ENCODE results near the gene UBE2D2. TPM values are rescaled to one million over a fixed set of nuclear protein-coding genes. Genes with fewer than 3 reads are reported as not detected.

UBE2D2 gene
- total RNA-seq, 4 donors from 2014 or later: 55.9 to 63.7 (median 58.5) TPM

DNA sequence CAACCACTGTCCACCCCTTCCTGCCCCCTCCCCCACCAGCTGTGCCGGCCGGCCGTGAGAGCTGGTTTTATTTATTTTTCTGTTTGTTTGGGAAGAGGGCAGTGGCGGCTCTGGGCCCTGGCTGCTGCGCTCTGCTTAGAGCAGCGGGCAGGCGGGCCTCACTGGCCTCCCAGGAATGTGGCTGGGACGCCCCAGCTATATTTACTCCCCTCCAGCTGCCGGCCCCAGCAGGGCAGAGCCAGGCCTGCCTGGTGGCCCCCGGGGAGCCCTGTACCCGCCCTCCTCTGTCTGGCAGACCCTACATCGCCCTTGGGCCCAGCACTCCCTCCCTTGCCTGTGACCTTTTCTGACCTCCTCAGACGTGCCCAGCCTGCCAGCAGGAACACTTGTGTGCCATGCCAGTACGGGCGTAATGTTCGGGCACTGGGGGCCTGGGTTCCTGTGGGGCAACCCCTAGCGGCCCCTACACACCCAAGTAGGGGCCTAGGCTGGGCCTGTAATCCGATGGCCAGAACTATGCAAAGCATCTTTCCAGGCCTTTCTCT lies 94.7 kb downstream of the UBE2D2 start:
- TF ChIP-seq, protein P1, sequence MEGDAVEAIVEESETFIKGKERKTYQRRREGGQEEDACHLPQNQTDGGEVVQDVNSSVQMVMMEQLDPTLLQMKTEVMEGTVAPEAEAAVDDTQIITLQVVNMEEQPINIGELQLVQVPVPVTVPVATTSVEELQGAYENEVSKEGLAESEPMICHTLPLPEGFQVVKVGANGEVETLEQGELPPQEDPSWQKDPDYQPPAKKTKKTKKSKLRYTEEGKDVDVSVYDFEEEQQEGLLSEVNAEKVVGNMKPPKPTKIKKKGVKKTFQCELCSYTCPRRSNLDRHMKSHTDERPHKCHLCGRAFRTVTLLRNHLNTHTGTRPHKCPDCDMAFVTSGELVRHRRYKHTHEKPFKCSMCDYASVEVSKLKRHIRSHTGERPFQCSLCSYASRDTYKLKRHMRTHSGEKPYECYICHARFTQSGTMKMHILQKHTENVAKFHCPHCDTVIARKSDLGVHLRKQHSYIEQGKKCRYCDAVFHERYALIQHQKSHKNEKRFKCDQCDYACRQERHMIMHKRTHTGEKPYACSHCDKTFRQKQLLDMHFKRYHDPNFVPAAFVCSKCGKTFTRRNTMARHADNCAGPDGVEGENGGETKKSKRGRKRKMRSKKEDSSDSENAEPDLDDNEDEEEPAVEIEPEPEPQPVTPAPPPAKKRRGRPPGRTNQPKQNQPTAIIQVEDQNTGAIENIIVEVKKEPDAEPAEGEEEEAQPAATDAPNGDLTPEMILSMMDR (IDR thresholded peaks at IDR 0.05; ENCODE audit: low read depth): no peak

DNA sequence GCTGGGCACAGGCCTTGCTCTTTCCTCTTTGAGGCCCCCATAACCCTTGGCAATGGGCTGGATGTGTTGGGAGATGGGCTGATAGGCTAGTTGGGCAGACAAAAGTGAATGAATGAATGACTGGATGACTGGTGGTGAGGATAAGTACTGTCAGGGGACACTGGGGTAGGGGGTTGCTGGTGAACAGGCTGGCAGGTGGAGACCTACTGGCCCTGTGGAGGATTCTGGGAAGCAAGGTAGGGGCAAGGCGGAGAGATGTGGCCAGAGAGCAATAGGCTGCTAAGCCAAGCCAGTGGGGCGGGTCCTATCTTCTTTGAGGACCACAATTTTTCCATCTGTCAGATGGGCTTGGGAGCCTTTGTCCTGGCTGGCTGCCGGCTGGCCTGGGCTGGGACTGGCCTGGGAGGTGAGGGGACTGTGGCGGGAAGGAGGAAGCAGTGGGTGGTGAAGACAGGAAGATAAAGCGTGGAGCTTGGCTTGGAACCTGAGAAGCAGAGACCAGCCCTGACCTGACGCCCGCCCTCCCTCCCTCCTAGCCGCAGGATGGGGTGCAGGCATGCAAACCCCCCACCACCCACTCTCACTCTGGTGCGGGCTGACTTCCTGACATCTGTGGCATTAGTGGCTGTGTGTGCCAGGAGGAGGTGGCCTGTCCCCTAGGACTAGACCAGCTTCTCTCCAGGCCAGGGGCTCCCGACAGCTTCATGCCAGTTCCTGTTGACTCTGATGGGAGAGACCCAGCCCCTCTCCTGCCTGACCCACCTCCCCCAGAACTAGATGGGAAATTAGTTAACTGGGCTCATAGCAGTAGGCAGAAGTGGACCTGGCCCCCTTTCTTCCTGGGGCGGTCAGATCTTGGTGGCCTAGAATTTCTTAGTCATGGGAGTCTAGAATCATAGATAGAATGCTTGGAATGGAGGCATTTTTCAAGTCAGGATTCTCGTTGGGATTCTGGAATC lies 96.5 kb downstream of the UBE2D2 start:
- TF ChIP-seq, protein P1 (IDR thresholded peaks at IDR 0.05; ENCODE audit: low read depth): no peak

DNA sequence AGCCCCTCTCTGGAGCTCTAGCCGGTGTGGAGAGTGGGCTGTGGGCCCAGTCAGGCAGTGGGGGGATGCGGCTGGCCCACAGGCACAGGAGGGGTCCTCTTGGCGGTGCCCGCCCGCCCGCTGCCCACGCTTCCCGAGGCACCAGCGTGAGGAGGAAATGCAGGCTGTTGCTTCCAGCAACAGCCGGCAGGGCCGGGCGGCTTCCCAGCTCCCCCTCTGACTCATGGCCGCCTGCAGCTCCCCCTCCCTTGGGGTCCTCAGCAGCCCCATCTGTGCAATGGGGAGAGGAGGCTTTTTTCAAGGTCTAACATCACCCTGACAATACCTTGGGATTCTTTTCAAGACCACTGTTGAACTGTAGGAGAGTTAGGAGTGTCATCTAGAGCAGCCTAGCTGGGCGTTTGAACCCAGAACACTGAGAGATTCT lies 97.4 kb downstream of the UBE2D2 start:
- TF ChIP-seq, protein P1 (IDR thresholded peaks at IDR 0.05; ENCODE audit: low read depth): no peak

DNA sequence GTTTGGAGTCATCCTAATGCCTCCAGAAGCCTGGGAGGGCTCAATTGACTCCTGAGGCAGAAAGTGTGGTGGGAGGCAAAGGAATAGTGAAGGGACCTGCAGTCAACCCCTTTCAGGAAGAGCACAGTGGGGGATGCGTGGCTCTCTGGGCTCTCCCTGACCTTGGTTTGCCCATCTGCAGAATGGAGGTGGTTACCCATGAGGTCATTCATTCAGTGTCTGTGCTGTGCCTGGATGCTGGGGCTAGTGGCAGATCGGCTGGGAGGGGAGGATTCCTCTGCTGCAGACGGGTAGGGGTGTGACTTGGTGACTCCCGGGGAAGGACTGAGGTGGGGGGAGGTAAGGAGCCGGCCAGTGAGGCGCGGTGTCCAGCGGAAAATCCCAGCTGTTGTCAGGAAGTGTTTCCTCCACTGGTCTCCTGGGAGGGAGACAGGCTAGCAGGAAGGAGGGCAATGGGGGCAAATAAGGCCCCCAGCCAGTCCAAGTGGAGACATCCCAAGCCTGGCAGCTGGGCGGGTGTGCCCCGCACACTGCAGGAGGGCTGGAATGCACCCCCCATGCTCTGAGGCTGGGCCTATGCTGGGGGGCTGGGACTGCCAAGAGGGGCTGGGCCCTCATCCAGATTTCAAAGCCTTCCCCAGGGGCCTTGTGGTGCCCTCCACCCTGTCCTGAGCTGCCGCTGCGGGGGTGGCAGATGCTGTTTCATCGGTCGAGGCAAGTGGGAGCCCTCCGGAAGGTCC lies 98.0 kb downstream of the UBE2D2 start:
- TF ChIP-seq, protein P1 (IDR thresholded peaks at IDR 0.05; ENCODE audit: low read depth): no peak

DNA sequence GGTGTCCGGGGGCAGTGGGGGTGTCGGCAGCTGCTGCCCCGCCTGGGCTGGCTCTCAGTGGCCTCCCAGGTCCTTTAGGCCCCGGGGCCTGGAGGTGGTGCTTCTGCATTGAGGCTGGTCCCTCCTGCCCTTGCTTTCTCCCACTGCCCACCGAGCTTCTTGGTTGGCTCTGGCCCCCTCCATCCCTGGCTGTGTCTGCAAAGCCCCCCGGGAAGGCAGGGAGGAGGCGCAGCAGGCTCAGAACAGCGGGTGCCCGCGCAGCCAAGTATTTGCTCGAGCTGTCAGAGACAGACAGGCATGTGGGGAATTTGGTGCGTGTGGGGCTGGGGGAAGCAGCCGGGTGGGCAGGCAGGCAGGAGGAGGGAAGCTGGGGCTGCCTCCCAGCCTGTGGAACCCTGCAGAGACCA lies 98.6 kb downstream of the UBE2D2 start:
- TF ChIP-seq, protein P1 (IDR thresholded peaks at IDR 0.05; ENCODE audit: low read depth): no peak

DNA sequence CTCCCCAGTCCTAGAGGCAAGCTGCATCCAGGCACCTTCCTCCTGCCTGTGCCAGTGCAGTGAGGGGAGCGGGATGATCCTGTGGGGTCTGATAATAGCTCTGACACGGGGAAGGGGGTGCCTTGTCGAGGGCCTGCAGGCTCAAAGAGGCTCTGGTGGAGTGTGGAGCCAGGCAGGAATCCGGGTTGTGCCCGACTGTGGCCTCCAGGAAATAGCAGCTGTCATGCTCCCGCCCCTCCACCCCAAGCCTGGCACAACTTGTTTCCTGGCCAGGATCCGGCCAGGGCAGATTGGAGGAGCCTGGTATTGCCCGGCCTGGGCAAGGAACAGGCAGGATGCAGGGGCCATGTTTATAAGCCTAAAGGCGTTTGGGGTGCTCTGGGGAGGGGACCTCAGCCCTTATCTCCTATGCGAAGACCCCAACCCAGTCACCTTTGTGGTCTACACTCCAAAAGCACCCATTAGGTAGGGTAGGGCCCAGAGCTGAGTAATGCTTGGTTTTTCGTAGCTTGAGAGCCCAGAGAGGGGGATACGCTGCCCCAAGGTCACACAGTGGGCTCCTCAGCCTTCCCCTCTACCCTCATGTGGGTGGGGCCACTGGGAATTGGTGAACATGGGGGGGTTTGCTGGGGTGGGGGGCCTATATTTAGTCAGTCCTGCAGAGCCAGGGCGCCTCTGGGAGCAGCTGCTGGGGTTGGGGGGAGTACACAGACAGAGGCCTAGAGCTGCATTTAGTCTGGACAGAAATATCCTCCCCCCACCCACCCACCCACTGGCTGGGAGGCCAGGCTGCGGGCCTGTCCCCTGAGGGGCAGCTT lies 99.2 kb downstream of the UBE2D2 start:
- TF ChIP-seq, protein P1 (IDR thresholded peaks at IDR 0.05; ENCODE audit: low read depth): no peak

All from subcutaneous adipose tissue (tissue), 4 donors.